HepG2 (cell line): ENCODE measurements around the gene PPP1R16B. TPM values are rescaled to one million over a fixed set of nuclear protein-coding genes. Genes with fewer than 3 reads are reported as not detected.

Source experiments
- BCL6 ChIP-seq: IDR thresholded peaks from 2 replicates; pipeline ENCODE4 v1.6.1; 2016; ENCODE audit warnings: missing genetic modification reagents, missing compliant biosample characterization
- EEA1 ChIP-seq: sonication (generic); formaldehyde crosslinking; IDR thresholded peaks from 2 replicates; pipeline ENCODE4 v1.5.1; 2020; ENCODE audit warnings: mild to moderate bottlenecking, missing genetic modification reagents, borderline replicate concordance
- HMG20B ChIP-seq: conservative IDR thresholded peaks from 2 replicates; pipeline ENCODE4 v1.6.1; 2016; ENCODE audit warnings: missing genetic modification reagents, missing compliant biosample characterization
- JUNB ChIP-seq: sonication (generic); formaldehyde crosslinking; IDR thresholded peaks from 2 replicates; pipeline ENCODE4 v1.8.0; 2022; ENCODE audit warnings: missing genetic modification reagents, mild to moderate bottlenecking, borderline replicate concordance
- KDM5A ChIP-seq: fragments of 200-600 bp; sonication (generic); IDR thresholded peaks from 2 replicates; pipeline ENCODE4 v1.7.0; 2018; ENCODE audit warnings: antibody characterized with exemption, mild to moderate bottlenecking, low read length, borderline replicate concordance
- MIER2 ChIP-seq: IDR thresholded peaks from 2 replicates; pipeline ENCODE4 v1.6.1; 2016; ENCODE audit warnings: missing biosample characterization, missing genetic modification reagents
- MTF1 ChIP-seq: sonication (generic); formaldehyde crosslinking; IDR thresholded peaks from 2 replicates; pipeline ENCODE4 v1.5.0; 2020; ENCODE audit warnings: missing genetic modification reagents
- NCOA2 ChIP-seq: sonication (generic); formaldehyde crosslinking; IDR thresholded peaks from 2 replicates; pipeline ENCODE4 v1.8.0; 2022; ENCODE audit warnings: inconsistent platforms
- NFE2 ChIP-seq: sonication (generic); formaldehyde crosslinking; IDR thresholded peaks from 2 replicates; pipeline ENCODE4 v1.4.0; 2020; ENCODE audit warnings: missing genetic modification reagents
- SIN3B ChIP-seq: fragments of 150-350 bp; IDR thresholded peaks from 2 replicates; pipeline ENCODE4 v1.6.1; 2014; ENCODE audit warnings: low read length
- TRIM24 ChIP-seq: sonication (generic); formaldehyde crosslinking; IDR thresholded peaks from 2 replicates; pipeline ENCODE4 v1.8.0; 2022; ENCODE audit warnings: mild to moderate bottlenecking, missing genetic modification reagents
- ZBTB1 ChIP-seq: sonication (generic); formaldehyde crosslinking; IDR thresholded peaks from 2 replicates; pipeline ENCODE4 v1.4.0; 2020; ENCODE audit warnings: missing genetic modification reagents, borderline replicate concordance
- ZMAT3 ChIP-seq: sonication (generic); formaldehyde crosslinking; conservative IDR thresholded peaks from 2 replicates; pipeline ENCODE4 v1.7.0; 2021; ENCODE audit warnings: missing genetic modification reagents
- ZNF292 ChIP-seq: sonication (generic); formaldehyde crosslinking; IDR thresholded peaks from 2 replicates; pipeline ENCODE4 v1.8.1; 2022; ENCODE audit warnings: mild to moderate bottlenecking, low read depth, missing genetic modification reagents, borderline replicate concordance
- ZNF350 ChIP-seq: sonication (generic); formaldehyde crosslinking; IDR thresholded peaks from 2 replicates; pipeline ENCODE4 v1.4.0; 2020; ENCODE audit warnings: mild to moderate bottlenecking, low read depth, missing genetic modification reagents, borderline replicate concordance
- ZNF772 ChIP-seq: sonication (generic); formaldehyde crosslinking; IDR thresholded peaks from 2 replicates; pipeline ENCODE4 v1.5.0; 2020; ENCODE audit warnings: mild to moderate bottlenecking, missing genetic modification reagents
- polyA plus RNA-seq, 8 experiments: library from polyadenylated mRNA; depleted of rRNA in 3 of 8; stranded (reverse) in 7 of 8; unstranded in 1 of 8; fragments of >200 nt; fragmentation: Illumina TruSeq in 4 of 8; extraction: Trizol in 4 of 8; gene quantifications; 2 replicates each; pipeline versions ENCODE4 v1.2.1 to v1.2.3, GENCODE V29; 2011 to 2016; ENCODE audit warnings: low read depth in 4 of 8, missing spikeins in 1 of 8, mixed read lengths in 1 of 8; ENCODE audit not compliant: insufficient read depth in 1 of 8
- total RNA-seq, 5 experiments: library from RNA; depleted of rRNA; stranded (reverse); fragments of >200 nt; fragmentation: Illumina TruSeq; extraction: Trizol; gene quantifications; 2 replicates each; pipeline ENCODE4 v1.2.3, GENCODE V29; 2016; ENCODE audit warnings: low read depth in 1 of 5
- TF ChIP-seq, protein P1 (sequence below): sonication (generic); formaldehyde crosslinking; IDR thresholded peaks from 2 replicates; pipeline ENCODE4 v1.4.0; 2020; ENCODE audit warnings: mild to moderate bottlenecking, missing genetic modification reagents
- TF ChIP-seq, protein P2 (sequence below): sonication (generic); formaldehyde crosslinking; IDR thresholded peaks from 2 replicates; pipeline ENCODE4 v1.8.0; 2022; ENCODE audit warnings: mild to moderate bottlenecking, missing genetic modification reagents, moderate library complexity
- TF ChIP-seq, protein P3 (sequence below): IDR thresholded peaks from 2 replicates; pipeline ENCODE4 v1.6.1; 2016; ENCODE audit warnings: low read depth, control low read depth

The PPP1R16B gene
- total and polyA plus RNA-seq, 2 of the 13 experiments (the other 11 are each of a cell fraction or from before 2014, with no cell fraction given): 0.02 to 0.11 TPM

DNA sequence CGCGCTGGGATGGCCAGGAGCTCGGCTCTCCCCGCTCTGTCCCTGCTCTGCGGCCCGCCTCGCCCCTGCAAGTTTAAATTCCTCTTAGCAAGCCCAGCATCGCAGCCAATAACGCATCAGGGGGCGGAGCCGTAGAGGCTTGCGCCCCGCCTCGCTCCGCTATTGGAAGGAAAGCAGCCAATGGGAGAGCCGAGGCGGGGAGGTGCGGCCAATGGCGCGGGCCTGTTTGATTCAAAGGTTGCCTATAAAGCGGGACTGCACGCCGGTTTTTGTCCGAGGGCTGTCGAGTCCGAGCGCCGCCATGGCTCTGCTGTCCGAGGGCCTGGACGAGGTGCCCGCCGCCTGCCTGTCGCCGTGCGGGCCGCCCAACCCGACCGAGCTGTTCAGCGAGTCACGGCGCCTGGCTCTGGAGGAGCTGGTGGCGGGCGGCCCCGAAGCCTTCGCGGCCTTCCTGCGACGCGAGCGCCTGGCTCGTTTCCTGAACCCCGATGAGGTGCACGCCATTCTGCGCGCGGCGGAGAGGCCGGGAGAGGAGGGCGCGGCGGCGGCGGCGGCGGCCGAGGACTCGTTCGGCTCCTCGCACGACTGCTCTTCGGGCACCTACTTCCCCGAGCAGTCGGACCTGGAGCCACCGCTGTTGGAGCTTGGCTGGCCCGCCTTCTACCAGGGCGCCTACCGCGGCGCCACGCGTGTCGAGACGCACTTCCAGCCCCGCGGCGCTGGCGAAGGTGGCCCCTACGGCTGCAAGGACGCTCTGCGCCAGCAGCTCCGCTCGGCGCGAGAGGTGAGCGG lies 120.8 kb downstream of the PPP1R16B start, which contains the start of gene FAM83D (continued):
- peak; percentile 68; the same call in 1 of the 2 replicates for TF ChIP-seq BCL6 (CRISPR knock-in tag)
- TF ChIP-seq, protein P1, sequence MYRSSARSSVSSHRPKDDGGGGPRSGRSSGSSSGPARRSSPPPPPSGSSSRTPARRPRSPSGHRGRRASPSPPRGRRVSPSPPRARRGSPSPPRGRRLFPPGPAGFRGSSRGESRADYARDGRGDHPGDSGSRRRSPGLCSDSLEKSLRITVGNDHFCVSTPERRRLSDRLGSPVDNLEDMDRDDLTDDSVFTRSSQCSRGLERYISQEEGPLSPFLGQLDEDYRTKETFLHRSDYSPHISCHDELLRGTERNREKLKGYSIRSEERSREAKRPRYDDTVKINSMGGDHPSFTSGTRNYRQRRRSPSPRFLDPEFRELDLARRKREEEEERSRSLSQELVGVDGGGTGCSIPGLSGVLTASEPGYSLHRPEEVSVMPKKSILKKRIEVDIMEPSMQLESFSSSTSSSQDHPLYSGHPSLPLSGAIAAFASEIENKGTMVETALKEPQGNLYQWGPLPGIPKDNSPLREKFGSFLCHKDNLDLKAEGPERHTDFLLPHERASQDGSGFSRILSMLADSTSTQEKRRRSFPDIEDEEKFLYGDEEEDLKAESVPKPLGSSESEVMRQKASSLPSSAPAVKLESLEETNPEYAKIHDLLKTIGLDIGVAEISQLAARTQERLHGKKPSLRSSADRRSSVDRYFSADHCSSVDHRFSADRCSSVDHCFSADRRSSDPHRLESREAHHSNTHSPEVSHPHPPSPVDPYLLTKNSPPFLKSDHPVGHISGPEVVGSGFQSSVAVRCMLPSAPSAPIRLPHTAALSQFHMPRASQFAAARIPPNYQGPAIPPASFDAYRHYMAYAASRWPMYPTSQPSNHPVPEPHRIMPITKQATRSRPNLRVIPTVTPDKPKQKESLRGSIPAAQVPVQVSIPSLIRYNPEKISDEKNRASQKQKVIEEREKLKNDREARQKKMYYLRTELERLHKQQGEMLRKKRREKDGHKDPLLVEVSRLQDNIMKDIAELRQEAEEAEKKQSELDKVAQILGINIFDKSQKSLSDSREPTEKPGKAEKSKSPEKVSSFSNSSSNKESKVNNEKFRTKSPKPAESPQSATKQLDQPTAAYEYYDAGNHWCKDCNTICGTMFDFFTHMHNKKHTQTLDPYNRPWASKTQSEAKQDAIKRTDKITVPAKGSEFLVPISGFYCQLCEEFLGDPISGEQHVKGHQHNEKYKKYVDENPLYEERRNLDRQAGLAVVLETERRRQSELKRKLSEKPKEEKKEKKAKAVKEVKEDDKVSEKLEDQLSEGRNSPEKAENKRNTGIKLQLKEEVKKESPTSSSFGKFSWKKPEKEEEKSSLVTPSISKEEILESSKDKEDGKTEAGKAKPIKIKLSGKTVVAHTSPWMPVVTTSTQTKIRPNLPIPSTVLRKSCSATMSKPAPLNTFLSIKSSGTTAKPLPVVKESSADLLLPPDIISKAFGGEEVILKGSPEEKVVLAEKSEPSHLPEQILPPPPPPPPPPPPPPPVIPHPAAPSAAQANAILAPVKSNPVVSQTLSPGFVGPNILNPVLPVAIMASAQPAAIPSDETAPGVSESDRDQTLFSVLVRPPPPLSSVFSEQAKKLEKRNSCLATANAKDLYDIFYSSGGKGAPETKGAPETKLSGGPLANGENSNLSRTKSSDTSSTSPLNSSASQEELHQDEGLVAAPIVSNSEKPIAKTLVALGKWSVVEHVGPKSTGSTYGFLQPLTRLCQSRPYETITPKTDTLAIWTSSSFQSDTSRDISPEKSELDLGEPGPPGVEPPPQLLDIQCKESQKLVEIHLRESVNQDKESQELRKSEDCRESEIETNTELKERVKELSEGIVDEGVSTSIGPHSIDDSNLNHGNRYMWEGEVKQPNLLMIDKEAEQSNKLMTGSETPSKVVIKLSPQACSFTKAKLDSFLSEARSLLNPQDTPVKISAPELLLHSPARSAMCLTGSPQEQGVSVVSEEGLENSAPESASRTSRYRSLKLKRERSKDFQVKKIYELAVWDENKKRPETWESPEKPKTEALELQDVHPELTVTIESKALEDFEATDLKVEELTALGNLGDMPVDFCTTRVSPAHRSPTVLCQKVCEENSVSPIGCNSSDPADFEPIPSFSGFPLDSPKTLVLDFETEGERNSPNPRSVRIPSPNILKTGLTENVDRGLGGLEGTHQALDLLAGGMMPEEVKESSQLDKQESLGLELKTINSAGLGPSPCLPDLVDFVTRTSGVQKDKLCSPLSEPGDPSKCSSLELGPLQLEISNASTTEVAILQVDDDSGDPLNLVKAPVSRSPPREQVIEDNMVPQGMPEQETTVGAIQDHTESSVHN (CRISPR knock-in tag): no peak
- peak; percentile 92 for TF ChIP-seq ZNF772 (CRISPR knock-in tag)
- TF ChIP-seq ZNF292: peak; percentile 69; the same call in 1 of the 2 replicates
- TF ChIP-seq MTF1 (CRISPR knock-in tag): peak; percentile 87; the same call in 1 of the 2 replicates
- TF ChIP-seq, protein P2, sequence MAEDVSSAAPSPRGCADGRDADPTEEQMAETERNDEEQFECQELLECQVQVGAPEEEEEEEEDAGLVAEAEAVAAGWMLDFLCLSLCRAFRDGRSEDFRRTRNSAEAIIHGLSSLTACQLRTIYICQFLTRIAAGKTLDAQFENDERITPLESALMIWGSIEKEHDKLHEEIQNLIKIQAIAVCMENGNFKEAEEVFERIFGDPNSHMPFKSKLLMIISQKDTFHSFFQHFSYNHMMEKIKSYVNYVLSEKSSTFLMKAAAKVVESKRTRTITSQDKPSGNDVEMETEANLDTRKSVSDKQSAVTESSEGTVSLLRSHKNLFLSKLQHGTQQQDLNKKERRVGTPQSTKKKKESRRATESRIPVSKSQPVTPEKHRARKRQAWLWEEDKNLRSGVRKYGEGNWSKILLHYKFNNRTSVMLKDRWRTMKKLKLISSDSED: peak; percentile 96; the same call in 1 of the 2 replicates
- no peak for TF ChIP-seq NFE2
- no peak for TF ChIP-seq ZBTB1
- peak; percentile 90 for TF ChIP-seq ZMAT3 (CRISPR knock-in tag)
- 0 out of 2 replicates have a peak, but pooled peaks have one; percentile 40 for TF ChIP-seq TRIM24 (CRISPR knock-in tag)
- TF ChIP-seq KDM5A: peak; percentile 48; the same call in 1 of the 2 replicates
- TF ChIP-seq NCOA2 (CRISPR knock-in tag): no peak
- TF ChIP-seq HMG20B (CRISPR knock-in tag): 0 out of 2 replicates have a peak, but pooled peaks have one; percentile 14
- no peak; the same call in none of the 2 replicates for TF ChIP-seq MIER2 (CRISPR knock-in tag)
- TF ChIP-seq EEA1 (CRISPR knock-in tag): peak; percentile 97
- peak; percentile 86 for TF ChIP-seq SIN3B
- TF ChIP-seq, protein P3, sequence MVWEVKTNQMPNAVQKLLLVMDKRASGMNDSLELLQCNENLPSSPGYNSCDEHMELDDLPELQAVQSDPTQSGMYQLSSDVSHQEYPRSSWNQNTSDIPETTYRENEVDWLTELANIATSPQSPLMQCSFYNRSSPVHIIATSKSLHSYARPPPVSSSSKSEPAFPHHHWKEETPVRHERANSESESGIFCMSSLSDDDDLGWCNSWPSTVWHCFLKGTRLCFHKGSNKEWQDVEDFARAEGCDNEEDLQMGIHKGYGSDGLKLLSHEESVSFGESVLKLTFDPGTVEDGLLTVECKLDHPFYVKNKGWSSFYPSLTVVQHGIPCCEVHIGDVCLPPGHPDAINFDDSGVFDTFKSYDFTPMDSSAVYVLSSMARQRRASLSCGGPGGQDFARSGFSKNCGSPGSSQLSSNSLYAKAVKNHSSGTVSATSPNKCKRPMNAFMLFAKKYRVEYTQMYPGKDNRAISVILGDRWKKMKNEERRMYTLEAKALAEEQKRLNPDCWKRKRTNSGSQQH (CRISPR knock-in tag): peak; percentile 96
- no peak; the same call in 1 of the 2 replicates for TF ChIP-seq JUNB (CRISPR knock-in tag)
- peak; percentile 95 for TF ChIP-seq ZNF350
